ENCODE measurements around the gene RBPJL. TPM values are rescaled to one million over a fixed set of nuclear protein-coding genes. Genes with fewer than 3 reads are reported as not detected.

Gene RBPJL
- total RNA-seq, 1 experiment from 2014 or later = not detected

DNA sequence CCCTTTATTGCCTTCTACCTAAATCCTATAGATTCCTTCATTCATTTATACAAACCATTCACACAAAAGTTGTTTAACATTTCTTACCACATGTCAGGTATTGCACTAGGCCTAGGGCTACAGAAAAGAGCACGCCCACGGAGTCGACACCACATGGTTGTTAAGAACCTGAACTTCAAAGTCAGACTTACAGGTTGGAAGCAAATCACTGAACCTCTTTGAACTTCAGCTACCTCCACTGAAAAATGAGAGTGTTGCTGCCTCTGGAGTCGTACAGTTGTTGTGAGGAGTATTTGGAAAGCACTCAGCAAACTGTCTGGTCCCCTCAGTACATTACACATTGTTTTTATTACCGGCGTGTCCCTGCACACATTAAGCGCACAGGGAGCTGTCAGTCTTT lies 48.9 kb upstream of the RBPJL start:
- peaks cover 10 to 11% of the 10 kb centered on the region in 2 experiments; a peak in 2 of 4 replicates for H3K4me1 ChIP-seq (ENCODE audit: control insufficient read depth in 1 of 2, insufficient read depth in 2 of 2, low read length in 2 of 2)
- no peaks in the 10 kb centered on the region for H3K9me3 ChIP-seq (ENCODE audit: control insufficient read depth in 1 of 2, insufficient read depth in 1 of 2, low read depth in 1 of 2, low read length in 2 of 2)
- H3K79me2 ChIP-seq (ENCODE audit: insufficient read depth, low read length) = no peaks in the 10 kb centered on the region
- no peak for ATAC-seq
- H2AFZ ChIP-seq (ENCODE audit: low read depth, low read length, poor library complexity, severe bottlenecking) = no peak overlapping the region
- POLR2A ChIA-PET = no interaction called here
- no peaks in the 10 kb centered on the region for H3K36me3 ChIP-seq (ENCODE audit: control insufficient read depth in 1 of 2, insufficient read depth in 2 of 2, low read length in 2 of 2)
- H3K4me3 ChIP-seq (replicated peaks in 1 of 2; ENCODE audit: low read depth in 1 of 2, low read length in 2 of 2) = no peak overlapping the region
- no peak overlapping the region for H3K9ac ChIP-seq (ENCODE audit: low read length)
- H3K4me2 ChIP-seq (ENCODE audit: low read length) = no peak overlapping the region
- H4K20me1 ChIP-seq (ENCODE audit: insufficient read depth) = no peaks in the 10 kb centered on the region
- no peak overlapping the region for H3K27ac ChIP-seq (ENCODE audit: low read depth, low read length)
- no peak for DNase-seq (ENCODE audit: low read depth, low spot score)
- H3K27me3 ChIP-seq (ENCODE audit: insufficient read depth, low read length) = no peaks in the 10 kb centered on the region
- intact Hi-C loops (cut with micrococcal nuclease) = no loop called here
- RAD21 ChIA-PET (ENCODE audit: low non-redundant PET in 1 of 2, low total read pairs in 2 of 2, uncharacterized antibody in 2 of 2, unreplicated experiment in 2 of 2) = no interaction called here
- TF ChIP-seq JUND (IDR thresholded peaks at IDR 0.05) (no peak), SP1 (IDR thresholded peaks at IDR 0.05; ENCODE audit: low read depth) (no peak), POLR2A (IDR thresholded peaks at IDR 0.05; ENCODE audit: borderline replicate concordance, extremely low read depth, insufficient read depth, insufficient read length) (no peak), TCF7L2 (IDR thresholded peaks at IDR 0.05; ENCODE audit: borderline replicate concordance, extremely low read depth, insufficient read depth, insufficient read length) (no peak), FOSL1 (IDR thresholded peaks at IDR 0.05; ENCODE audit: low read depth) (no peak)
- TF ChIP-seq, protein P1, sequence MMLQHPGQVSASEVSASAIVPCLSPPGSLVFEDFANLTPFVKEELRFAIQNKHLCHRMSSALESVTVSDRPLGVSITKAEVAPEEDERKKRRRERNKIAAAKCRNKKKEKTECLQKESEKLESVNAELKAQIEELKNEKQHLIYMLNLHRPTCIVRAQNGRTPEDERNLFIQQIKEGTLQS (IDR thresholded peaks at IDR 0.05) = no peak
- BruUV-seq (replicated peaks) = no TSS peak
- H3K9me2 ChIP-seq (ENCODE audit: insufficient read depth) = no peaks in the 10 kb centered on the region
- CTCF ChIA-PET = no interaction called here

DNA sequence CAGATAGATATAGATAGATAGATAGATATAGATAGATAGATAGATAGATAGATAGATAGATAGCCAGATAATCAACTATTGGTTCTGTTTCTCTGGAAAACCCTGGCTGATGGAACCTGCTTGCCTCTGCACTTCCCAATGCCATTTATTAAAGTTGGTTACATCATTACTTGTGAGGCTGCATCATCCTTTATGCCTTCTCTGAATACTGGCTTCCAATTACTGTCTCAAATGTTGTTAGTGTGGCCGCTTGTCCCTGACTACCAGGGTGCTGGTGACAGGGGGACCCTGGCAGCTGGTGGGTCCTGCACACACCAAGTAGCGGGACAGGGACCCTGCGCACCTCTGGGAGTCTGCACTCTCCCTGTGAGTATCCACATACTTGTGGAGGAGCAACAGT lies 48.4 kb upstream of the RBPJL start:
- no peaks in the 10 kb centered on the region for H3K79me2 ChIP-seq (ENCODE audit: insufficient read depth, low read length)
- H3K36me3 ChIP-seq (ENCODE audit: control insufficient read depth in 1 of 2, insufficient read depth in 2 of 2, low read length in 2 of 2) = no peaks in the 10 kb centered on the region
- DNase-seq (ENCODE audit: low read depth, low spot score) = no peak
- BruUV-seq (replicated peaks) = no TSS peak
- H3K9me3 ChIP-seq (ENCODE audit: control insufficient read depth in 1 of 2, insufficient read depth in 1 of 2, low read depth in 1 of 2, low read length in 2 of 2) = no peaks in the 10 kb centered on the region
- ATAC-seq = no peak
- no peak overlapping the region for H3K4me3 ChIP-seq (replicated peaks in 1 of 2; ENCODE audit: low read depth in 1 of 2, low read length in 2 of 2)
- peaks cover 10 to 11% of the 10 kb centered on the region in 2 experiments; a peak in 2 of 4 replicates for H3K4me1 ChIP-seq (ENCODE audit: control insufficient read depth in 1 of 2, insufficient read depth in 2 of 2, low read length in 2 of 2)
- no peaks in the 10 kb centered on the region for H3K9me2 ChIP-seq (ENCODE audit: insufficient read depth)
- ChIA-PET CTCF (no interaction called here), RAD21 (ENCODE audit: low non-redundant PET in 1 of 2, low total read pairs in 2 of 2, uncharacterized antibody in 2 of 2, unreplicated experiment in 2 of 2) (no interaction called here), POLR2A (no interaction called here)
- no peaks in the 10 kb centered on the region for H4K20me1 ChIP-seq (ENCODE audit: insufficient read depth)
- no peaks in the 10 kb centered on the region for H3K27me3 ChIP-seq (ENCODE audit: insufficient read depth, low read length)
- H3K9ac ChIP-seq (ENCODE audit: low read length) = no peak overlapping the region
- H3K27ac ChIP-seq (ENCODE audit: low read depth, low read length) = no peak overlapping the region
- intact Hi-C loops (cut with micrococcal nuclease) = no loop called here
- no peak overlapping the region for H2AFZ ChIP-seq (ENCODE audit: low read depth, low read length, poor library complexity, severe bottlenecking)
- TF ChIP-seq POLR2AphosphoS5 (IDR thresholded peaks at IDR 0.05; ENCODE audit: low read depth, low read length) = no peak
- TF ChIP-seq, protein P2, sequence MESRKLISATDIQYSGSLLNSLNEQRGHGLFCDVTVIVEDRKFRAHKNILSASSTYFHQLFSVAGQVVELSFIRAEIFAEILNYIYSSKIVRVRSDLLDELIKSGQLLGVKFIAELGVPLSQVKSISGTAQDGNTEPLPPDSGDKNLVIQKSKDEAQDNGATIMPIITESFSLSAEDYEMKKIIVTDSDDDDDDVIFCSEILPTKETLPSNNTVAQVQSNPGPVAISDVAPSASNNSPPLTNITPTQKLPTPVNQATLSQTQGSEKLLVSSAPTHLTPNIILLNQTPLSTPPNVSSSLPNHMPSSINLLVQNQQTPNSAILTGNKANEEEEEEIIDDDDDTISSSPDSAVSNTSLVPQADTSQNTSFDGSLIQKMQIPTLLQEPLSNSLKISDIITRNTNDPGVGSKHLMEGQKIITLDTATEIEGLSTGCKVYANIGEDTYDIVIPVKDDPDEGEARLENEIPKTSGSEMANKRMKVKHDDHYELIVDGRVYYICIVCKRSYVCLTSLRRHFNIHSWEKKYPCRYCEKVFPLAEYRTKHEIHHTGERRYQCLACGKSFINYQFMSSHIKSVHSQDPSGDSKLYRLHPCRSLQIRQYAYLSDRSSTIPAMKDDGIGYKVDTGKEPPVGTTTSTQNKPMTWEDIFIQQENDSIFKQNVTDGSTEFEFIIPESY (IDR thresholded peaks at IDR 0.05; ENCODE audit: extremely low read depth, insufficient replicate concordance, low read length) = no peak
- no peak for TF ChIP-seq JUND (IDR thresholded peaks at IDR 0.05)
- no peak overlapping the region for H3K4me2 ChIP-seq (ENCODE audit: low read length)
